ENCODE results near the gene FGD5. TPM values are rescaled to one million over a fixed set of nuclear protein-coding genes. Genes with fewer than 3 reads are reported as not detected.

FGD5 gene
- total RNA-seq, 2 donors from 2014 or later = not detected

- DNase-seq = no peak
- Mint-ChIP-seq H3K4me3 (no peak overlapping the region), H3K4me1 (peaks cover 21% of the 10 kb centered on the region), H3K36me3 (ENCODE audit: low read depth) (no peaks in the 10 kb centered on the region), H3K27me3 (peaks cover 27% of the 10 kb centered on the region), H3K27ac (no peak overlapping the region)
- H3K9me3 ChIP-seq (ENCODE audit: control insufficient read depth, low read length, poor library complexity, severe bottlenecking) = no peaks in the 10 kb centered on the region
- no peak for ATAC-seq
Measured at GRCh38 chr3:14845826-14846225, 27.1 kb downstream of the FGD5 start.

GRCh38 chr3:14846226-14846880 is 27.6 kb downstream of the FGD5 start:
- Mint-ChIP-seq H3K36me3 (ENCODE audit: low read depth) (no peaks in the 10 kb centered on the region), H3K4me1 (peaks cover 19% of the 10 kb centered on the region), H3K27ac (no peak overlapping the region), H3K4me3 (no peak overlapping the region), H3K27me3 (peaks cover 22% of the 10 kb centered on the region)
- no peak for ATAC-seq
- no peak for DNase-seq
- H3K9me3 ChIP-seq (ENCODE audit: control insufficient read depth, low read length, poor library complexity, severe bottlenecking) = no peaks in the 10 kb centered on the region

GRCh38 chr3:14847613-14848541 is 29.1 kb downstream of the FGD5 start:
- Mint-ChIP-seq H3K36me3 (ENCODE audit: low read depth) (no peaks in the 10 kb centered on the region), H3K4me3 (no peak overlapping the region)
- DNase-seq = no peak

GRCh38 chr3:14848906-14849305 is 30.1 kb downstream of the FGD5 start:
- H3K4me3 Mint-ChIP-seq = no peak overlapping the region
- DNase-seq (no peak), ATAC-seq (no peak)
- no peaks in the 10 kb centered on the region for H3K9me3 ChIP-seq (ENCODE audit: control insufficient read depth, low read length, poor library complexity, severe bottlenecking)
- H3K27me3 Mint-ChIP-seq = peaks cover 11% of the 10 kb centered on the region
- peaks cover 19% of the 10 kb centered on the region for H3K4me1 Mint-ChIP-seq
- peak overlapping the region; percentile 14 for H3K27ac Mint-ChIP-seq
- H3K36me3 Mint-ChIP-seq (ENCODE audit: low read depth) = no peaks in the 10 kb centered on the region

More at GRCh38 chr3:14847613-14848541, 29.1 kb downstream of the FGD5 start:
- ATAC-seq = no peak
- H3K9me3 ChIP-seq (ENCODE audit: control insufficient read depth, low read length, poor library complexity, severe bottlenecking) = no peaks in the 10 kb centered on the region
- Mint-ChIP-seq H3K27ac (no peak overlapping the region), H3K27me3 (peaks cover 11% of the 10 kb centered on the region), H3K4me1 (peaks cover 19% of the 10 kb centered on the region)

- Mint-ChIP-seq H3K27me3 (peaks cover 11% of the 10 kb centered on the region), H3K27ac (peak overlapping the region; percentile 62), H3K4me1 (peaks cover 19% of the 10 kb centered on the region), H3K4me3 (no peak overlapping the region), H3K36me3 (ENCODE audit: low read depth) (no peaks in the 10 kb centered on the region)
- DNase-seq = no peak
- H3K9me3 ChIP-seq (ENCODE audit: control insufficient read depth, low read length, poor library complexity, severe bottlenecking) = no peaks in the 10 kb centered on the region
- ATAC-seq = no peak
Measured at GRCh38 chr3:14849638-14850230, 31.0 kb downstream of the FGD5 start.

- no peak overlapping the region for H3K27ac Mint-ChIP-seq
- DNase-seq (no peak), ATAC-seq (no peak)
- peaks cover 17% of the 10 kb centered on the region for H3K4me1 Mint-ChIP-seq
- peaks cover 21% of the 10 kb centered on the region for H3K27me3 Mint-ChIP-seq
- no peaks in the 10 kb centered on the region for H3K36me3 Mint-ChIP-seq (ENCODE audit: low read depth)
- H3K4me3 Mint-ChIP-seq = no peak overlapping the region
- H3K9me3 ChIP-seq (ENCODE audit: control insufficient read depth, low read length, poor library complexity, severe bottlenecking) = no peaks in the 10 kb centered on the region
Measured at GRCh38 chr3:14852058-14852594, 33.4 kb downstream of the FGD5 start.

- no peaks in the 10 kb centered on the region for H3K36me3 Mint-ChIP-seq (ENCODE audit: low read depth)
- DNase-seq (no peak), ATAC-seq (no peak)
- peaks cover 26% of the 10 kb centered on the region for H3K27me3 Mint-ChIP-seq
- H3K9me3 ChIP-seq (ENCODE audit: control insufficient read depth, low read length, poor library complexity, severe bottlenecking) = no peaks in the 10 kb centered on the region
- H3K27ac Mint-ChIP-seq = no peak overlapping the region
- H3K4me1 Mint-ChIP-seq = peaks cover 11% of the 10 kb centered on the region
- no peak overlapping the region for H3K4me3 Mint-ChIP-seq
Measured at GRCh38 chr3:14852717-14853116, 34.0 kb downstream of the FGD5 start.

- Mint-ChIP-seq H3K4me1 (peaks cover 9% of the 10 kb centered on the region), H3K4me3 (no peak overlapping the region), H3K36me3 (ENCODE audit: low read depth) (peaks cover 4% of the 10 kb centered on the region), H3K27ac (no peak overlapping the region), H3K27me3 (peaks cover 32% of the 10 kb centered on the region)
- ATAC-seq = no peak
- no peak for DNase-seq
- no peaks in the 10 kb centered on the region for H3K9me3 ChIP-seq (ENCODE audit: control insufficient read depth, low read length, poor library complexity, severe bottlenecking)
Measured at GRCh38 chr3:14853271-14853951, 34.6 kb downstream of the FGD5 start.

- Mint-ChIP-seq H3K36me3 (ENCODE audit: low read depth) (peaks cover 4% of the 10 kb centered on the region), H3K27me3 (peaks cover 45% of the 10 kb centered on the region), H3K4me3 (no peak overlapping the region), H3K4me1 (peaks cover 6% of the 10 kb centered on the region), H3K27ac (no peak overlapping the region)
- no peak for ATAC-seq
- no peak for DNase-seq
- H3K9me3 ChIP-seq (ENCODE audit: control insufficient read depth, low read length, poor library complexity, severe bottlenecking) = no peaks in the 10 kb centered on the region
Measured at GRCh38 chr3:14857506-14857905, 38.7 kb downstream of the FGD5 start.

GRCh38 chr3:14858105-14858504 is 39.3 kb downstream of the FGD5 start:
- Mint-ChIP-seq H3K4me1 (peaks cover 6% of the 10 kb centered on the region), H3K4me3 (no peak overlapping the region), H3K27ac (no peak overlapping the region), H3K27me3 (peaks cover 45% of the 10 kb centered on the region), H3K36me3 (ENCODE audit: low read depth) (peaks cover 4% of the 10 kb centered on the region)
- no peak for DNase-seq
- no peaks in the 10 kb centered on the region for H3K9me3 ChIP-seq (ENCODE audit: control insufficient read depth, low read length, poor library complexity, severe bottlenecking)
- no peak for ATAC-seq

- peaks cover 4% of the 10 kb centered on the region for H3K36me3 Mint-ChIP-seq (ENCODE audit: low read depth)
- no peak overlapping the region for H3K4me3 Mint-ChIP-seq
- no peak for DNase-seq
- H3K9me3 ChIP-seq (ENCODE audit: control insufficient read depth, low read length, poor library complexity, severe bottlenecking) = no peaks in the 10 kb centered on the region
- peaks cover 44% of the 10 kb centered on the region for H3K27me3 Mint-ChIP-seq
- H3K27ac Mint-ChIP-seq = no peak overlapping the region
- peaks cover 6% of the 10 kb centered on the region for H3K4me1 Mint-ChIP-seq
- ATAC-seq = no peak
Measured at GRCh38 chr3:14859880-14860279, 41.1 kb downstream of the FGD5 start.

- no peak for DNase-seq
- peaks cover 32% of the 10 kb centered on the region for H3K27me3 Mint-ChIP-seq
- H3K4me3 Mint-ChIP-seq = no peak overlapping the region
- peaks cover 4% of the 10 kb centered on the region for H3K36me3 Mint-ChIP-seq (ENCODE audit: low read depth)
- peaks cover 6% of the 10 kb centered on the region for H3K4me1 Mint-ChIP-seq
- ATAC-seq = no peak
- no peaks in the 10 kb centered on the region for H3K9me3 ChIP-seq (ENCODE audit: control insufficient read depth, low read length, poor library complexity, severe bottlenecking)
- peak overlapping the region; percentile 11 for H3K27ac Mint-ChIP-seq
Measured at GRCh38 chr3:14861031-14861430, 42.3 kb downstream of the FGD5 start.
